Stimulated activated CD8-positive, alpha-beta memory T cell treated with anti-CD3 and anti-CD28 coated beads, Interleukin-15, amount 100 ng/mL, for 4 hours (primary cell): Measurements from ENCODE around the gene CLEC10A.
"Not testable (repeated sequence)": the region's sequence is repeated elsewhere in the genome, so short reads cannot be mapped to it uniquely, and the experiment has no call there.

Source experiments
- DNase-seq, 2 donors: peaks; one replicate each; pipeline ENCODE4 v3.0.0-alpha.2; 2020; ENCODE audit warnings: low read depth in 2 of 2

The CLEC10A gene, protein sequence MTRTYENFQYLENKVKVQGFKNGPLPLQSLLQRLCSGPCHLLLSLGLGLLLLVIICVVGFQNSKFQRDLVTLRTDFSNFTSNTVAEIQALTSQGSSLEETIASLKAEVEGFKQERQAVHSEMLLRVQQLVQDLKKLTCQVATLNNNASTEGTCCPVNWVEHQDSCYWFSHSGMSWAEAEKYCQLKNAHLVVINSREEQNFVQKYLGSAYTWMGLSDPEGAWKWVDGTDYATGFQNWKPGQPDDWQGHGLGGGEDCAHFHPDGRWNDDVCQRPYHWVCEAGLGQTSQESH

DNA sequence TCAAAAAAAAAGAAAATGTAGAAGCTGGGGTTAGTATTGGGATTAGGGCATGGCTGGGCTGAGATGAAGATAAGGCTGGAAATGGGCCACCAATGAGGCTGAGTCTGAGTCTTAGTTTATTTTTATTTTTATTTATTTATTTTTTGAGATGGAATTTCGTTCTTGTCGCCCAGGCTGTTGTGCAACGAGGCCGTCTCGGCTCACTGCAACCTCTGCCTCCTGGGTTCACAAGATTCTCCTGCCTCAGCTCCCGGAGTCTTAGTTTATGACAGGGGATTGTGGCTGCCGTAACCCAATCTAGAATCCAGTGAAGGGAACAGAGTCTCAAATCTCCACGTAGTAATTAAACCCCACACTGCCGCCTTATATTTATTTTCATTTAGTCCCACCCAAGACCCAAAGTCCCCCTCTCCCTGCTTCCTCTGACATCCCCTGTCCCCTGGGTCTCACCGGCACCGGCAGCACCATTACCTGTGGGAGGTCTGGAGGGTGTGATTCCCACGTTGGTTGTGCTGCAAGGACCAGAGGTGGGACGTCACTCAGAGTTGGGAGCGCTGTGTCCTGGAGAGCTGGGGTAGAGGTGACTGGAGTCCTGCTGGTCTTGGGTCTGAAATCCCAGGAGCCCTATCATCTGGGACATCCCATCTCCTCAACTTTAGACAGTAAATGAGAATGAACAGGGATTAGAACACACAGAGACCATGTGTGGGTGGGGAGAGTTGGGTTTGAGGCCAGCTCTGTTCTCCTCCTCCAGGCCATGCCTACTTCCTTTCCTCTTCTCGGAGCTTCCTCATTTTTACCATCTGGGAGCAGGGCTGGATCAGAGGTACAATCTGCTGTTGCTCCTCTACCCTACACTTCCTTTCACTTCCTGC, at the start of gene CLEC10A:
CLEC10A (minus strand) TSS at position 671 of the 875 bp plus-strand sequence. CDS start 1,439 bp downstream, outside the sequence.
- DNase-seq = no peak

DNA sequence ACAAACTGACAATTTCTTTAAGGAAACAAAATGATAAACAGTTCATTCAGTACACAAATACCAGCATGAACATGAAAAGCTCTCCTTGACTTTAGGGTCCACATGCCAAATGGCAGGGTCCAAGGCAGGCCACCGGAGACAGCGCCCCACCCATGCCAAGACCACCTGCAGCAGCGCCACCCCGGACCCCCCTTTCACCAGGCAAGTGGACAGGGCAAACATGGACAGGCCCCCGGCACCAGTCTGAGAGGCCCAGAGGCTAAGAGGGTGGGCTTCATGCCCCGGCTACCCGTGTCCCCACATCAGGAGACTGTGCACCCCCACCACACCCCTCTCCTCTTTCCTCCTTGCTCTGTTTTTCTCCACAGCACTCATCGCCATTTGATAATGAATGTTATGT, 49.3 kb upstream of the CLEC10A start:
- DNase-seq = no peak

DNA sequence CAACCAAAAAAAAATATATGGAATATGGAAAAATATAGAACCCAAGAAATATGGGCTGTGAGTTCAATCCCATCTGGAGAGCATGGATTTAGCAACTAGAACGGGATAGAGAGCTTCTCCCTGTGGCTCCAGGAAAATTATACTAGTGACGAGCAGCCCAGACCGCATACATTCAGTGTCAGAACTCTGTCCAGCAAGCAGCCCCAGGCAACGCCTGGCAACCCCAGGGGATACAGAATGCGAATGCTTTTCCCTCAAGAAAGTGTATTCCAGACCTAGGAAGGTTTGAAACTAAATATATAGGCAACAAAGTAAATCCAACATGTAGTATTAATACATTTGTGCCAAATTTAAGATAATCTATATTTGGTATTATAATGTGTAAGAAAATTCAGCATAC, 48.1 kb upstream of the CLEC10A start:
- no peak for DNase-seq

DNA sequence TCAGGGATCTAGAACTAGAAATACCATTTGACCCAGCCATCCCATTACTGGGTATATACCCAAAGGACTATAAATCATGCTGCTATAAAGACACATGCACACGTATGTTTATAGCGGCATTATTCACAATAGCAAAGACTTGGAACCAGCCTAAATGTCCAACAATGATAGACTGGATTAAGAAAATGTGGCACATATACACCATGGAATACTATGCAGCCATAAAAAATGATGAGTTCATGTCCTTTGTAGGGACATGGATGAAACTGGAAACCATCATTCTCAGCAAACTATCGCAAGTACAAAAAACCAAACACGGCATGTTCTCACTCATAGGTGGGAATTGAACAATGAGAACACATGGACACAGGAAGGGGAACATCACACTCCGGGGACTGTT, 47.5 kb upstream of the CLEC10A start:
- DNase-seq = not testable (repeated sequence)

DNA sequence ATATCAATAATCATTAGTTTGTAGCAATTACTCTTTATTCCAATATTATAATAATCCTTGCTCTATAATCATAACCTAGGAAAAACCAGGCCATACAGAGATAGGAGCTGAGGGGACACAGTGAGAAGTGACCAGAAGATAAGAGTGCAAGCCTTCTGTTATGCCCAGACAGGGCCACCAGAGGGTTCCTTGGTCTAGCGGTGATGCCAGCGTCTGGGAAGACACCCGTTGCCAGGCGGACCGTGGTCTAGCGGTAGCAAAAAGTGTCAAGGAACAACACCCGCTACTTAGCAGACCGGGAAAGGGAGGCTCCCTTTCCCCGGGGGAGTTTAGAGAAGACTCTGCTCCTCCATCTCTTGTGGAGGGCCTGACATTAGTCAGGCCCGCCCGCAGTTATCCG, 46.3 kb upstream of the CLEC10A start:
- DNase-seq = not testable (repeated sequence)

DNA sequence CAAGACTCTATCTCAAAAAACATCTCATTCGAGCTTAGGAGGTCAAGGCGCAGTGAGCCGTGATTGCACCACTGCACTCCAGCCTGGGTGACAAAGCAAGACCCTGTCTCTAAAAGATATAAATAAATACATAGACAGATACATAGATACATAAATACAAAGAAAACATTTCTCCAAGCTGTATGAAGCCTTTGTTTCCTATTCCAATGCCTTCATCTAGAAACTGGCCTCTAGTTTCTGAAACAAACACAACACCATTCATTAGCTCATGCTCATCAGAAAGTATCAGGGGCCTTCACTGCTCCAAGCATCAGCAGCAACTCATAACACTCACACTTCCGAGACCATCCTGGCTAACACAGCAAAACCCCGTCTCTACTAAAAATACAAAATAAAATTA, 44.9 kb upstream of the CLEC10A start:
- DNase-seq = no peak

DNA sequence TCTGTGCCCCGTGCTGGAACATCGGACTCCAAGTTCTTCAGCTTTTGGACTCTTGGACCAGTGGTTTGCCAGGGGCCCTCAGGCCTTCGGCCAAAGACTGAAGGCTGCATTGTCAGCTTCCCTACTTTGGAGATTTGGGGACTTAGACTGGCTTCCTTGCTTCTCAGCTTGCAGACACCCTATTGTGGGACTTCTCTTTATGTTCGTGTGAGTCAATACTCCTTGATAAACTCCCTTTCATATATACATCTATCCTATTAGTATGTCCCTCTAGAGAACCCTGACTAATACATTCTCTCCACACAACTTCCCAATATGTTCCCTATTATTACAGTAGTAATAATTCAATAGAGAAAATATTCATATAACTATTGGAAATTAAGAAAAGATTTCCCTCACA, 43.8 kb upstream of the CLEC10A start:
- DNase-seq = no peak

DNA sequence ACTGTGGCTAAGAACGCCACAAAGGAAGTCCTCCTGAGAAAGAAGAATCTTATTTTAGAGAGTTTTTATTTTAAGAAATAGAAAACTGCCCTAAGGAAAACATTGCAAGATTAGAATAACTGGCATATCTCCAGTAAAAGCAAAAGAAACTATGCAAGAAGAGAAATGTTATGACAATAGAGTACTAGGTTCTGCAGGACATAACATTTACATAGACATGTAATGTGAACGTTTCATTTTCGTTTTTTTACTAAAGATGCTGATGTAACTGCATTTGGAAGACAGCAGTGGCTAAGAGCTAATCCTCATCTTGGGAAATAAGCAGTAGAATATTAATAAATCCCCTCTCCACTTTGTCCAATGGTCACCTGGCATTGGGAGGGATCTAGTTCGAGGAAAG, 42.3 kb upstream of the CLEC10A start:
- DNase-seq = no peak

DNA sequence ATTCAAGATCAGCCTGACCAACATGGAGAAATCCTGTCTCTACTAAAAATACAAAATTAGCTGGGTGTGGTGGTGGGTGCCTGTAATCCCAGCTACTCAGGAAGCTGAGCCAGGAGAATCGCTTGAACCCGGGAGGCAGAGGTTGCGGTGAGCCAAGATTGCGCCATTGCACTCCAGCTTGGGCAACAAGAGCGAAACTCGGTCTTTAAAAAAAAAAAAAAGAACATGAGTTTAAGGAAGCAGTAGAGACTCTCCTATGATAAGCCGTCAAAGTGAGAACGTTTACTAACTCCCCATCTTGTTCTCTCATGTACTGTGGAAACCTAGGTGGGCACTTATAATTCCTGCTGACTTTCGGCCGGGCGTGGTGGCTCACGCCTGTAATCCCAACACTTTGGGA, 40.6 kb upstream of the CLEC10A start:
- DNase-seq = not testable (repeated sequence)

DNA sequence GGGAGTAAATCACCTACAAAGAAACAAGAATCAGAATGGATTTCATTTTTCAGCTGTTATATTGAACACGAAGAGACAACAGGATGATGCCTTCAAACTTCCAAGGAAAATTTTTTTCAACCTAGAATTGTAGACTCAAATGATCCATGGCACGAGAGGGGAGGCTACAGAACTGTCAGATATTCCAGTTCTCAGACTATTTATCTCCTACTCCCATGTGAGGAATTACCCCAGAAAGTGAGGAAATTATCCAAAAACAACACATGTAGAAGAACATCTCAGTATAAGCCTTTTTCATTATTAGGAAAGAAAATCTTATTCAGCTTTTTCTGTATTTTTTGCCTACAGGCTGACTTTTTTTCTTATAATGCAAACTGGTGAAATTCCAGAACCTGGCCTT, 40.1 kb upstream of the CLEC10A start:
- DNase-seq = no peak

DNA sequence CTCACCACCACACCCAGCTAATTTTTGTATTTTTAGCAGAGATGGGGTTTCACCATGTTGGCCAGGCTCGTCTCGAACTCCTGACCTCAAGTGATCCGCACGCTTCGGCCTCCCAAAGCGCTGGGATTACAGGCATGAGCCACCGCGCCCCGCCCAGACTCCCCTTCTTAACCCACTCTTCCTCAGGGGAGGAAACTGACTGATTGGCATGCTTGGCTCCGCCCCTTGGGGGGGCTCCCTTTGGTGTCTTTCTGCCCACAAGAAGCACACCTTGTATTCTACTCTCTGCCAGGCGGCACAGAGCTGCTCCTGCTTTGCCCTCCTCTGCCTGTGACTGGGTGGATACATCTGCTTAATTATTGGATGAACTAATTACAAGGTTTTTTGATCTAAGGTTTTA, 39.3 kb upstream of the CLEC10A start:
- DNase-seq = no peak

DNA sequence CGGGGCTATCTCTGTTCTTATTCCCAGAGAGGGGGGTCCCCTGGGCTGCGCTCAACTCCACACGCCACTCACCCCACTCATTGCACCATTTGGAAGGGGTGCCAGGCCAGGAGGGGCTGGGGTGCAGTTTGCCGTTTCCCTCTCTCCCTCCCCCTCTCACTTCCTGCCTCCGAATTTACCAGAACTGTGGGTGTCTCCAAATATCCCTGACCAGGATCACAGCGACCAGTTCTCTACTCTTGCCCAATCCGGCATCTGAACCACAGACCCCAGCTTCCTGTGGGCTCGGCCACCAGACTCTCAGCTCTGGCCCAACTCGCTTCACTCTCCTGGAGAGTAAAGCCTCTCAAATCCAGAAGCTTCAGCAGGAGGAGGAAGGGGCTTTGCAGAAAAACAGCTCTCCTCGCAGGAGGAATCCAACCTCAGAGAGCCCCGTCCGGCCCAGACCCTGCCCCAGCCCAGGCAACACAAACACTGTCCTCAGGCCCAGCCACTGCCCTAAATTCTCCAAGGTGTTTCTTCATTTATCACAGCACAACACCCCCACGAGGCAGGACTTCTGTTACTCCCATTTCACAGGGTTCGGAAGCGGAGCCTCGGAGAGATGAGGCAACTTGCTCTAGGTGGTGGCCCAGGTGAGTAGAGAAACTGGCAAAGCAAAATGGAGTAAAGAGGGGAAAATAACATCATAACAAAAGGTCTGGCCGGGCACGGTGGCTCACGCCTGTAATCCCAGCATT, 35.0 kb upstream of the CLEC10A start:
- DNase-seq = no peak

DNA sequence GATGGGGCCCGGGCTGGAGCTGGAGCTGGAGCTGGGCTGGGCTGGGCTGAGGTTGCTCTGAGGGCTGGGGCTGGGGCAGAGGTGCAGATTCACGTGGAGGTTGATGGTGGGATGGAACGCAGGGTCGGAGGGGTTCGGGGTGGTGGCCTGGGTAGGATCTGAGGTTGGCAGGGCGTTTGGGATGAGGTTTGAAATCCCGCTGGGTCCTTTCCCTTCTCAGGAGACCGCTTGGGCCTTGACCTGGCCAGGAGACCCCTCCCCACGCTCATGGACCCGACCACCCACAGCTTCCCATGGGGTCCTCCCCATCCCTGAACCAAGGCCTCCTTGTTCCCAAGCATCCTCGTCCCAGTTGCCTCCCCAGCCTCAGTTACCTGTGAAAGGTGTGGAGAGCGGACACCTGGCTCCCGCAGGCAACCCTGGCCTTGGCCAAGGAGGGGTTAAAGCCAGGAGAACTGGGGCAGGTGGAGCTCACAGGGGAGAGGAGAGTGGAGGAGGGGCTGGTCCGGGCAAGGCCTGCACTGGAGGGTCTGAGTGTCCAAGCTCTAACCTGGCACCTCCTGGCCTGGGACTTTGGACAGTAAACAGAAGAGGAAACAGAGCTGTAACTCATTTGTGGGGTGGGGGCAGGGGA, 34.3 kb upstream of the CLEC10A start, which contains the start of gene ASGR2:
ASGR2 (minus strand) TSS at position 582 of the 634 bp plus-strand sequence. CDS start 582 bp downstream, outside the sequence.
- no peak for DNase-seq

DNA sequence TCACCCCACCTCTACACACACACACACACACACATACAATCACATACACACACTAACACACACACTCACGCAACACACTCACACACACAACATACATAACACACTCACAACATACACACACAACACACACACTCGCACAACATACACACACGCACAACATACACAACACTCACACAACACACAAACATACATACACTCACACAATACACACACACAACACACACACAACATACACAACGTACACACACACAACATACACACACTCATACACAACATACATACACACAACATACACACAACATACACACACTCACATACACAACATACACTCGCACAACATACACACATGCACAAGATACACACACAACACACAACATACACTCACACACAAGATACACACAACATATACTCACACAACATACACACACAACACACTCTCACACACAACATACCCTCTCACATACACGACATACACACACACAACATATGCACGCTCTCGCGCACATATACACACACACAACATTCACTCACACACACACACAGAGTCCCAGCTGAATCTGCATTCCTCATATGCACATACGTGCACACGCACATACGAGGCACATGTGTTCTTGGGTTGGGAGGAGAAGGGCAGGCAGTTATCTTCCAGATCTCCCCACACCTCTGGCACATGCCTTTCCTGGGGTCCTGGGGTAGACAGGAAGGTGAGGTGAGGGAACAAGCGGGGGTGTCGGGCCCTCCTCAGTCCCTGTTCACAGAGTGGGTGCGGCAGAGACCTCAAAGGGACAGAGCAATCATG, 33.4 kb upstream of the CLEC10A start:
- no peak for DNase-seq

DNA sequence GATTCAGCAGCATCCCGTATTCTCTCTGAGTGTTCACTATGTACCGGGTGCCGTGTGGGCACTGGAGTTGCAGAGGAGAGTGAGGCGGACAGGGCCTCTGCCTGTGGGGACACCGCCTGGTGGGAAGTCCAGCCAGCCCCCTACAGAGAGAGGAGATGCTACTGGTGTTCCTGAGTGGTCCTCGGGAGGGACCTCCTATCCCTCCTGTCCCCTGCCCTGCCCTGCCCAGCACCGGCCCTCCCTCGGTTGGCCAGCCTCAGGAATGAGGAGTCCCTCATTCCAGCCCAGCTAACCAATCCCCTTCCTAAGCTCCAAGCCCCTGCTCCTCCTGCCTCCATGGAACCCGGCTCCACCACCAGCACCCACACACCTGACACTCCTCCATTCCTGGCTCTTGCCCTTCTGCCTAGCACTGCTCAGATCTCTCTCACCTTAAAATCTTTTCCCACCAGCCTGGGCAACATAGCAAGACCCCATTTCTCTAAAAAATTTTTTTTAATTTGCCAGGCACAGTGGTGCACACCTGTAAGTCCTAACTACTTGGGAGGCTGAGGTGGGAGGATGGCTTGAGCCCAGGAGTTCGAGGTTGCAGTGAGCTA, 32.6 kb upstream of the CLEC10A start:
- DNase-seq = no peak

DNA sequence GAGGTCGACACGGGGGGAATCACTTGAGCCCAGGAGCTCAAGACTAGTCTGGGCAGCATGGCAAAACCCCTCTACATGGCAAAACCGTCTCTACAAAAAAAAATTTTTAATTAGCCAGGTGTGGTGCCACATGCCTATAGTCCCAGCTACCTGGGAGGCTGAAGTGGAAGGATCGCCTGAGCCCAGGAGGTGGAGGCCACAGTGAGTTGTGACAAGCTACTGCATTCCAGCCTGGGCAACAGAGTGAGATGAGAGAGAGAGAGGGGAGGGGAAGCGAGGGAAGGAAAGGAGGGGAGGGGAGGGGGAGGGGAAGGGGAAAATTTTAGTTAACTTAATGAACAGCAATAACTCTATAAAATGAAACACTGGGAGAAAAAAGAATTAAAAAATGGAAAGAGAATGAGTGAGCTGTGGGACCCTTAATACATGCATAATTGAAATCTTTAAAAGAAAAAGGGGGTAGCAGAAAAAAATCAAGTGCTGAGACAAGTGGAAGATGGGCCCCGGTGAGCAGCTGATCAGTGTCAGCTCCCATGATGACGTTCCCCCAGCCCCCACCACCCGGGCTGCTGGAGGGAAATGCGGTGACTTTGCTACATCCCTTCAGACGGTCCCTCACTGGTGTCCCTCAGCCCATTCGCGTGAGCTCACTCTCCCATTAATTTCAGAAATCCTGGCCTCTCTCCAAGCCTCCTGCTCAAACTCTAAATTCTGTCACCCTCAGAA, 31.9 kb upstream of the CLEC10A start:
- DNase-seq = no peak

DNA sequence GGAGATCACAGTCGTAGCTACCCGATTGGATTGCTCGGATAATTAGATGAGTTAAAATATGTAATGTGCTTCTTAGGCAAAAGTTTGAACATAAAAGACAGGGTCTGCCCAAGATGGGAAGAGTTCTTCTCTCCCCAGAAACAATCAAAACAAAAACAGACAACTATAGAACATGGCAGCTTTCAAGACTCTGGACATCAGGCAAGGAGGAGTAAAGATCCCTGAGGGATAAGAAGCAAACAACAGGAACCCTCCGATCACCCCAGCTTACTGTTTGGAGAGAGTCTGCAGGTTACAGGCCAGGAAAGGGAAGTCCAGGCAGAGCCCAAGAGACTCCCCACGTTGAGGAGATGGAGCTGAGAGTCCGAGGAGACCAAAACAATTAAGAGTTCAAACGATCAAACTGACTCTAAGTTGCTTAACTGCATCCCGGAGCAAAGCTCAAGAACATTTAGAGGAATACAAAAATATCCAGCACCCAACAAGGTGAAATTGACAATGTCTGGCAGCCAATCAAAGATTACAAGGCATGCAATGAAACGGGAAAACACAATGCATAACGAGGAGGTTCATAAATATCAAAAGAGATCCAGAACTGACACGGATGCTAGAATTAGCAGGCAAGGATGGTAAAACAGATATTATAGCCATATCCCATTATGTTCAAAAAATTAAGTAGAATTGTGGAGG, 30.7 kb upstream of the CLEC10A start:
- no peak for DNase-seq

DNA sequence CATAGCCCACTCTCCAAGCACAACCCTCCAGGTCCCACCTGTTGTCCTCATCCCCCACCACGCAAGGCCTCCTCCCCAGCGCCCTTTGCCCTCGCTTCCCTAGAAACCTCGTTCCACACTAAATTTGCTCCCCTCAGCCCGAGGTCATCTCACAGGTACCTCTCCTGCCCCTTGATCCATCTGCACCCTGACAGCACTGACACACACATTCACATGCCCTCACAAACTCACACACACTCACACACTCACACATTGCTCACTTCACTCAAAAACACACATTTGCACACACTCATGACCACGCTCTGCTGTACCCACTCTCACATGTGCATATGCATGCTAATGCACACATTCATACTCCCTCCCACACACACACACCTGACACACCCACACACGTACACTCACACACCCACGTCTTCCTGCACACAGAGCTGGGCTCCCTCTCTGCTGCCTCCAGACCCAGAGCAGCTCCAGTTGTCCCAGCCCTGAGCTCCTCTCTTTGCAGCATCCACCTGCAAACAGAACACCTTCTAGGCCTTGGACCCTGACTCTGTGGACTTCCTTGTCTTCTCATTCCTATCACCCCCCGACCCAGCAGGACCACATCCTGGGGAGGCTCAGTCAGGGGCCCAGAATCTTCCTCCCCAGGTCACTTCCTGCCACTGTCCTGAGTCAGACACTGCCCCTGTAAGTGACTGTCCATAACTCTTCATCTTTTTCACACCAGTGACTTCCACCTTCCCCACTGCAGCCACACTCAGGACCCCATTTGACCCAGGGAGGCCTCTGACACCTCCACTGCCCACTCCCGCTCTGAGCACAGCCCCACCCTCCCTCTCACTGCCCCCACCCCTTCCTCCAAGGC, 29.6 kb upstream of the CLEC10A start:
- no peak for DNase-seq
